H1 (cell line): ENCODE measurements around the gene GCH1. TPM values are rescaled to one million over a fixed set of nuclear protein-coding genes. Genes with fewer than 3 reads are reported as not detected.

Experiments
- PHF8 ChIP-seq: fragments of 200-600 bp; sonication (generic); conservative IDR thresholded peaks from 2 replicates; pipeline ENCODE4 v1.7.1; 2012; ENCODE audit warnings: low read depth, mild to moderate bottlenecking, inconsistent platforms, low read length, moderate library complexity
- TEAD4 ChIP-seq: IDR thresholded peaks from 2 replicates; pipeline ENCODE4 v1.6.1; 2012; ENCODE audit warnings: low read depth, low read length, inconsistent platforms, mixed read lengths
- polyA plus RNA-seq, 7 experiments: library from polyadenylated mRNA; depleted of rRNA in 3 of 7; stranded (reverse) in 5 of 7; unstranded in 2 of 7; fragments of >200 nt in 5 of 7; fragments of 200-250 nt in 2 of 7; gene quantifications; 1 replicate in 5 of 7; 2 replicates in 1 of 7; 4 replicates in 1 of 7; pipeline versions ENCODE4 v1.2.1 to v1.2.3, GENCODE V29; 2011 to 2013; ENCODE audit warnings: missing spikeins in 2 of 7, mixed read lengths in 2 of 7
- total RNA-seq: library from RNA; stranded (reverse); fragmentation: NEBNext Ultra II Directional; extraction: Animal tissue kit (Norgen Biotek cat#: 25700); gene quantifications from 2 replicates; pipeline ENCODE4 v1.2.1, GENCODE V29; 2021

GCH1 gene
- total and polyA plus RNA-seq, 2 of the 8 experiments (the other 6 are each of a cell fraction or from before 2014, with no cell fraction given): 7.3 to 7.9 TPM

- TF ChIP-seq PHF8 (no peak), TEAD4 (no peak)
Measured at GRCh38 chr14:54815016-54815415, 87.6 kb downstream of the GCH1 start (continued).
